Measurements from ENCODE around the gene PHC2.

DNA sequence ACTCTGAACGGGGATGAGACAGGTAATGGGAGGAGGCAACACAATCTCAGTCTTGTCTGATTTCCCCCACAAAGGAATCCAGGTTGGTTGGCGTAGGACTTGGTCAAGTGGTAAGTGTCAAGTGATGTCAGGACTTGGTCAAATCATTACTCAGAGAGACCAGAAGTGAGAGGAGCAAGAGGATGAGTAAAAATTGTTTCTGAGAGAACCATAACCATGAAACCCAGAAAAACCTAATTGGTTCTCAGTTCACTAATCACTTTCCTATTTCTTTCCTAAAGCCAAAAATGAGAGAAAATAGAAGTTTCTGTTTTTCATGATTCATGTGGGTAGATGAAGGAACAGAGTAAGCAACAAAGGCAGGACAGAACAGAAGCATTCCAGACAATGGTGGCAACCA, 5.0 kb downstream of the PHC2 start:
- TF ChIP-seq EZH2 (IDR thresholded peaks at IDR 0.05; ENCODE audit: borderline replicate concordance, insufficient read depth, low read length, poor library complexity, severe bottlenecking), result no peak
- TF ChIP-seq, protein P1, sequence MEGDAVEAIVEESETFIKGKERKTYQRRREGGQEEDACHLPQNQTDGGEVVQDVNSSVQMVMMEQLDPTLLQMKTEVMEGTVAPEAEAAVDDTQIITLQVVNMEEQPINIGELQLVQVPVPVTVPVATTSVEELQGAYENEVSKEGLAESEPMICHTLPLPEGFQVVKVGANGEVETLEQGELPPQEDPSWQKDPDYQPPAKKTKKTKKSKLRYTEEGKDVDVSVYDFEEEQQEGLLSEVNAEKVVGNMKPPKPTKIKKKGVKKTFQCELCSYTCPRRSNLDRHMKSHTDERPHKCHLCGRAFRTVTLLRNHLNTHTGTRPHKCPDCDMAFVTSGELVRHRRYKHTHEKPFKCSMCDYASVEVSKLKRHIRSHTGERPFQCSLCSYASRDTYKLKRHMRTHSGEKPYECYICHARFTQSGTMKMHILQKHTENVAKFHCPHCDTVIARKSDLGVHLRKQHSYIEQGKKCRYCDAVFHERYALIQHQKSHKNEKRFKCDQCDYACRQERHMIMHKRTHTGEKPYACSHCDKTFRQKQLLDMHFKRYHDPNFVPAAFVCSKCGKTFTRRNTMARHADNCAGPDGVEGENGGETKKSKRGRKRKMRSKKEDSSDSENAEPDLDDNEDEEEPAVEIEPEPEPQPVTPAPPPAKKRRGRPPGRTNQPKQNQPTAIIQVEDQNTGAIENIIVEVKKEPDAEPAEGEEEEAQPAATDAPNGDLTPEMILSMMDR (IDR thresholded peaks at IDR 0.05; ENCODE audit: poor library complexity, severe bottlenecking), result no peak
- TF ChIP-seq POLR2AphosphoS5 (IDR thresholded peaks at IDR 0.05), result no peak
- TF ChIP-seq EP300 (conservative IDR thresholded peaks at IDR 0.05; ENCODE audit: poor library complexity, severe bottlenecking), result no peak
- no peak for TF ChIP-seq SMC3 (conservative IDR thresholded peaks at IDR 0.05; ENCODE audit: poor library complexity)
- no peak for TF ChIP-seq TAF1 (IDR thresholded peaks at IDR 0.05; ENCODE audit: low read depth)

Data from neural cell (in vitro differentiated cells).